ENCODE measurements around the gene HSD3B7.

DNA sequence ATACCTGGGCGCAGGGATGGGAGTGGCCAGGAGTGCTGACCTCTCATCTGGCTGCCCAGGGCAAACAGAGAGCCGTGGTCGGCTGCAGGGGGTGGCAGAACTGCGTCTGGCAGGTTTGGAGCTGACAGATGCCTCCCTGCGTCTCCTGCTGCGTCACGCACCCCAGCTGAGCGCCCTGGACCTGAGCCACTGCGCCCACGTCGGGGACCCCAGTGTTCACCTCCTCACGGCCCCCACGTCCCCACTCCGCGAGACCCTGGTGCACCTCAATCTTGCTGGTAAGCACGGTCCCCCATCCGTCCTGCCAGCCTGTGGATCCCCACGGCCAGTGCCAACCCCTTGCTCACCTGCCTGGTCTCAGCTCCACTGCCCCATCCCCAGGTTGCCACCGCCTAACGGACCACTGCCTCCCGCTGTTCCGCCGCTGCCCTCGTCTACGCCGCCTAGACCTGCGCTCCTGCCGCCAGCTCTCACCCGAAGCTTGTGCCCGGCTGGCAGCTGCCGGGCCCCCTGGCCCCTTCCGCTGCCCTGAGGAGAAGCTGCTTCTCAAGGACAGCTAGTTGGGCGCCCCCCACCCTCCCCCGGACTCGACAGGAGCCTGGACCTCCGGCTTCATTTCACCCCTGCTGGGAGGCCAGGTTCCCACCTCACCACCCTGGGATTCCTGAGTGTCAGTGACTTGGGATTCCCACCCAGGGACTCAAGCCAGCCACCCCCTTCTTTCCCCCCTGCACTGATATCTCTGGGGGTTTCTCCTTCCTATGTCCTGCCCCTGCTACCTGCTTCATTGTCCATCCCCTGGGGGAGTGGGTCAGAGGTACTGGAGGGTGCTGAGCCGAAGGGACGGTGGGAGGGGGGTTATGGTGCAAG is 38.1 kb upstream of the HSD3B7 start:
- TF ChIP-seq MXI1 (IDR thresholded peaks at IDR 0.05; ENCODE audit: borderline replicate concordance, low read depth, low read length), result no peak
- TF ChIP-seq MAZ (IDR thresholded peaks at IDR 0.05; ENCODE audit: borderline replicate concordance, low read depth, low read length), result no peak
- TF ChIP-seq, protein P1, sequence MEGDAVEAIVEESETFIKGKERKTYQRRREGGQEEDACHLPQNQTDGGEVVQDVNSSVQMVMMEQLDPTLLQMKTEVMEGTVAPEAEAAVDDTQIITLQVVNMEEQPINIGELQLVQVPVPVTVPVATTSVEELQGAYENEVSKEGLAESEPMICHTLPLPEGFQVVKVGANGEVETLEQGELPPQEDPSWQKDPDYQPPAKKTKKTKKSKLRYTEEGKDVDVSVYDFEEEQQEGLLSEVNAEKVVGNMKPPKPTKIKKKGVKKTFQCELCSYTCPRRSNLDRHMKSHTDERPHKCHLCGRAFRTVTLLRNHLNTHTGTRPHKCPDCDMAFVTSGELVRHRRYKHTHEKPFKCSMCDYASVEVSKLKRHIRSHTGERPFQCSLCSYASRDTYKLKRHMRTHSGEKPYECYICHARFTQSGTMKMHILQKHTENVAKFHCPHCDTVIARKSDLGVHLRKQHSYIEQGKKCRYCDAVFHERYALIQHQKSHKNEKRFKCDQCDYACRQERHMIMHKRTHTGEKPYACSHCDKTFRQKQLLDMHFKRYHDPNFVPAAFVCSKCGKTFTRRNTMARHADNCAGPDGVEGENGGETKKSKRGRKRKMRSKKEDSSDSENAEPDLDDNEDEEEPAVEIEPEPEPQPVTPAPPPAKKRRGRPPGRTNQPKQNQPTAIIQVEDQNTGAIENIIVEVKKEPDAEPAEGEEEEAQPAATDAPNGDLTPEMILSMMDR (conservative IDR thresholded peaks at IDR 0.05; ENCODE audit: low read depth, low read length), result no peak
- TF ChIP-seq RFX5 (IDR thresholded peaks at IDR 0.05; ENCODE audit: low read depth, low read length), result no peak
- no peak for TF ChIP-seq RAD21 (IDR thresholded peaks at IDR 0.05; ENCODE audit: low read length)
- no peak for TF ChIP-seq SMC3 (IDR thresholded peaks at IDR 0.05; ENCODE audit: low read depth, low read length)
